AG04449 (cell line): ENCODE results near the gene ANO4.

ENCODE experiments used
- CTCF ChIA-PET: fragments of 350-600 bp; formaldehyde crosslinking; extraction: SDS; loops from one replicate; lab custom pipeline; 2021; ENCODE audit warnings: antibody characterized with exemption; lab: Yijun Ruan, JAX
- POLR2A ChIA-PET: fragments of 400-600, 350-600 bp; formaldehyde crosslinking; extraction: SDS; loops from one replicate; lab custom pipeline; 2020; ENCODE audit warnings: antibody characterized with exemption, inconsistent platforms; lab: Yijun Ruan, JAX
- DNase-seq: peaks from one replicate; pipeline ENCODE4 v3.0.0-alpha.2; 2010; ENCODE audit warnings: low read depth, low spot score
- H3K4me3 ChIP-seq: 2 replicates; pipeline ENCODE4 v1.5.1; 2011; ENCODE audit warnings: low read depth, mild to moderate bottlenecking, control low read depth, low read length
- TF ChIP-seq, protein P1 (sequence below): IDR thresholded peaks from one replicate; pipeline ENCODE4 v1.5.1; 2011; ENCODE audit warnings: mild to moderate bottlenecking, moderate library complexity, low read length, control low read depth, inconsistent platforms; ENCODE audit not compliant: insufficient read depth; ENCODE audit errors: missing control alignments

ANO4 gene

DNA sequence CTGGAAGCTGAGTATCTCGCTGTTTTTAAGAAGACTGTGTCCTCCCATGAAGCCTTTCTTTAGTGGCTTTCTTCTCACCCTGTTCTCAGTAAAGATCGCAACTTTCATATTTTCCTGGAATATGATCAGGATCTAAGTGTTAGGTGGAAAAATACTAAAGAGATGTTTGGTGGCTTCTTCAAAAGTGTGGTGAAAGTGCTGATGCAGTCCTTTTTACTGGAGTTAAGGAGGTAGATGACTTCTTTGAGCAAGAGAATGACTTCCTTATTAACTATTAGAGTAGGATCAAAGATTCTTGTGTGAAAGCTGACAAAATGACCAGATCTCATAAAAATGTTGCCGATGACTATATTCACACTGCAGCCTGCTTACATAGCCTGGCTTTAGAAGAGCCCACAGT is 273.8 kb downstream of the ANO4 start:
- ChIA-PET CTCF (no interaction called here), POLR2A (no interaction called here)
- DNase-seq, result no peak
- H3K4me3 ChIP-seq, result no peak overlapping the region
- TF ChIP-seq, protein P1, sequence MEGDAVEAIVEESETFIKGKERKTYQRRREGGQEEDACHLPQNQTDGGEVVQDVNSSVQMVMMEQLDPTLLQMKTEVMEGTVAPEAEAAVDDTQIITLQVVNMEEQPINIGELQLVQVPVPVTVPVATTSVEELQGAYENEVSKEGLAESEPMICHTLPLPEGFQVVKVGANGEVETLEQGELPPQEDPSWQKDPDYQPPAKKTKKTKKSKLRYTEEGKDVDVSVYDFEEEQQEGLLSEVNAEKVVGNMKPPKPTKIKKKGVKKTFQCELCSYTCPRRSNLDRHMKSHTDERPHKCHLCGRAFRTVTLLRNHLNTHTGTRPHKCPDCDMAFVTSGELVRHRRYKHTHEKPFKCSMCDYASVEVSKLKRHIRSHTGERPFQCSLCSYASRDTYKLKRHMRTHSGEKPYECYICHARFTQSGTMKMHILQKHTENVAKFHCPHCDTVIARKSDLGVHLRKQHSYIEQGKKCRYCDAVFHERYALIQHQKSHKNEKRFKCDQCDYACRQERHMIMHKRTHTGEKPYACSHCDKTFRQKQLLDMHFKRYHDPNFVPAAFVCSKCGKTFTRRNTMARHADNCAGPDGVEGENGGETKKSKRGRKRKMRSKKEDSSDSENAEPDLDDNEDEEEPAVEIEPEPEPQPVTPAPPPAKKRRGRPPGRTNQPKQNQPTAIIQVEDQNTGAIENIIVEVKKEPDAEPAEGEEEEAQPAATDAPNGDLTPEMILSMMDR, result no peak

GRCh38 chr12:101068836-101069235 is 274.3 kb downstream of the ANO4 start:
- TF ChIP-seq, protein P1, result no peak
- no peak overlapping the region for H3K4me3 ChIP-seq
- CTCF ChIA-PET, result no interaction called here
- POLR2A ChIA-PET, result no interaction called here
- no peak for DNase-seq

GRCh38 chr12:101074940-101075680 is 280.5 kb downstream of the ANO4 start:
- POLR2A ChIA-PET, result no interaction called here
- TF ChIP-seq, protein P1, result no peak
- CTCF ChIA-PET, result no interaction called here
- H3K4me3 ChIP-seq, result no peak overlapping the region
- no peak for DNase-seq

DNA sequence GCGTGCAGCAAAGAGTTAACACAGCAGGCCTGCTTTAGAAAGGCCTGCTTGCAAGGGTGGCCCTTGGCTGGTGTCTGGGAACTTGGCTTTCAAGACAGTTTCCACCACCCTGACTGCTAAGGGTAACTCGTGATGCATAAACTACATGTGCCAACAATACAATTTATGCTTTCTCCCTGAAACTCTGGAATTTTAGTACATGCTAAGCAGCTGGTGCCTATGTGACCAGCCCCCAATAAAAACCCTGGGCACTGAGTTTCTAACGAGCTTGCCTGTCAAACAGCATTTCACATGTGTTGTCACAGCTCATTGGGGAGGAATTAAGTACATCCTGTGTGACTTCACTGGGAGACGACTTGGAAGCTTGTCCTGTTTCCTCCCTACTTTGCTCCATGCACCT is 282.3 kb downstream of the ANO4 start:
- POLR2A ChIA-PET, result no interaction called here
- no peak overlapping the region for H3K4me3 ChIP-seq
- CTCF ChIA-PET, result no interaction called here
- DNase-seq, result peak; percentile 17
- TF ChIP-seq, protein P1, result no peak

- DNase-seq, result no peak
- POLR2A ChIA-PET, result no interaction called here
- TF ChIP-seq, protein P1, result no peak
- CTCF ChIA-PET, result no interaction called here
- H3K4me3 ChIP-seq, result no peak overlapping the region
Measured at GRCh38 chr12:101077791-101078528, 283.4 kb downstream of the ANO4 start.

DNA sequence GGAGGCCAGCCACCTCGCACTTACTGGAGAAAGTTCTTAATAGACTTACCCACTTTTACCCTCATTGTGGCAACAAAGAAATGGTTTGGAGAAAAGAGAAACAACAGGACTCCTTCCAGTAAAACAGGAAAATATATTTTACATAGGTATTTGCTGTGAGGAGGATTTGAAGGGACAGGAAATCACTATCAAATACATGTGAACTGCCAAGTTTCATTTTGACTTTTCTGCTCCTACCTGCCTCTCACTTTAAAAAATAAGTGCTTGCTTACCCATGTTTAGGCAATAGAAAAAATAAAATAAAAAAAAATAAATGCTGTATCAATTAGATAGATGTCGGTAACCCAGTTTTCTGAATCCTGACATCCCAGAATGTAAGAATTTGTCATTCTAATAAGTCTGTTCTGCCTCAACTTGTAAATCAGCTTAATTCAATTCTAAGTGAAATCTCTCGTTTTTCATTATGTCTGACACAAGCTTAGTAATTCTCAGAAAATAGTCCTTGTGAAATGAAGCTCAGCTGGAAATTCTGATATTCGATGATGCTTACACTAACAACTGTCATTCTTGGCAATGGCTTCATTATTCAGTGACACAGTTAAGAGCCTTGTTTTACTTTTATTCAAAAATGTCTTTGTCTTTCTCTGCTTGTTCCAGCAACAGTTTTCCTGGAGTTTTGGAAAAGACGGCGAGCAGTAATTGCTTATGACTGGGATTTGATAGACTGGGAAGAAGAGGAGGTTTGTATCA is 284.1 kb downstream of the ANO4 start:
- POLR2A ChIA-PET, result no interaction called here
- H3K4me3 ChIP-seq, result no peak overlapping the region
- no peak for DNase-seq
- CTCF ChIA-PET, result no interaction called here
- TF ChIP-seq, protein P1, result no peak
